Vagina (tissue), 2 donors: ENCODE data around the gene GPATCH4.

ENCODE experiments used
- POLR2A ChIP-seq, 2 donors: fragments of 450-650 bp; IDR thresholded peaks; one replicate each; pipeline ENCODE4 v1.6.1; 2017; ENCODE audit warnings: antibody characterized with exemption in 2 of 2, mild to moderate bottlenecking in 2 of 2, moderate library complexity in 2 of 2
- POLR2AphosphoS5 ChIP-seq, 2 donors: sonication (generic); formaldehyde crosslinking; IDR thresholded peaks; one replicate each; pipeline ENCODE4 v1.9.0; 2017; ENCODE audit warnings: antibody characterized with exemption in 2 of 2, mild to moderate bottlenecking in 2 of 2, low read depth in 1 of 2; ENCODE audit not compliant: insufficient read depth in 1 of 2
- TF ChIP-seq, protein P1 (sequence below), 3 experiments: fragments of 450-650 bp in 2 of 3; fragments of 200-600 bp in 1 of 3; sonication (generic) in 1 of 3; IDR thresholded peaks; one replicate each; pipeline ENCODE4 v1.5.1; 2017 to 2019; ENCODE audit warnings: antibody characterized with exemption in 3 of 3, mild to moderate bottlenecking in 2 of 3, moderate library complexity in 2 of 3

DNA sequence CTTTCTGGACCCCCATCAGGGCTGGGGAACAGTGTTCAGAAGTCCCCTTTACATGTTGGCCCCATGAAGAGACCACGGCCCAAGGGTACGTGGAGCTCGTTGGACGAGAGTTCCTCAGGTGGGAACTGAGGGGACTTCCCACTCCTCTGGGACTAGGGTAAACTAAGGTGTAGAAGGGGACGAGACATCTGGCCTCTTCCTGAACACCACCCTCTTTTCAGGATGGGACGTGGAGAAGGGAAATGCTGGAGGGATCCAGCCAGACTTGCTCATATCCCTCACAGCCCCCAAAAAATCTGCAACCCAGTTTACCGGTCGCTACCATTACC lies 7.7 kb downstream of the GPATCH4 start:
- no peak for TF ChIP-seq POLR2A (IDR thresholded peaks at IDR 0.05)
- TF ChIP-seq, protein P1, sequence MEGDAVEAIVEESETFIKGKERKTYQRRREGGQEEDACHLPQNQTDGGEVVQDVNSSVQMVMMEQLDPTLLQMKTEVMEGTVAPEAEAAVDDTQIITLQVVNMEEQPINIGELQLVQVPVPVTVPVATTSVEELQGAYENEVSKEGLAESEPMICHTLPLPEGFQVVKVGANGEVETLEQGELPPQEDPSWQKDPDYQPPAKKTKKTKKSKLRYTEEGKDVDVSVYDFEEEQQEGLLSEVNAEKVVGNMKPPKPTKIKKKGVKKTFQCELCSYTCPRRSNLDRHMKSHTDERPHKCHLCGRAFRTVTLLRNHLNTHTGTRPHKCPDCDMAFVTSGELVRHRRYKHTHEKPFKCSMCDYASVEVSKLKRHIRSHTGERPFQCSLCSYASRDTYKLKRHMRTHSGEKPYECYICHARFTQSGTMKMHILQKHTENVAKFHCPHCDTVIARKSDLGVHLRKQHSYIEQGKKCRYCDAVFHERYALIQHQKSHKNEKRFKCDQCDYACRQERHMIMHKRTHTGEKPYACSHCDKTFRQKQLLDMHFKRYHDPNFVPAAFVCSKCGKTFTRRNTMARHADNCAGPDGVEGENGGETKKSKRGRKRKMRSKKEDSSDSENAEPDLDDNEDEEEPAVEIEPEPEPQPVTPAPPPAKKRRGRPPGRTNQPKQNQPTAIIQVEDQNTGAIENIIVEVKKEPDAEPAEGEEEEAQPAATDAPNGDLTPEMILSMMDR (IDR thresholded peaks at IDR 0.05), result no peak
- TF ChIP-seq POLR2AphosphoS5 (IDR thresholded peaks at IDR 0.05; ENCODE audit: insufficient read depth in 1 of 2, low read depth in 1 of 2), result no peak
